Ishikawa (cell line): Measurements from ENCODE around the gene HPRT1.

Experiments used
- EGR1 ChIP-seq: IDR thresholded peaks from 2 replicates; pipeline ENCODE4 v1.6.1; 2012
- EP300 ChIP-seq: IDR thresholded peaks from 2 replicates; pipeline ENCODE4 v1.6.1; 2012; ENCODE audit warnings: borderline replicate concordance
- FOXM1 ChIP-seq: IDR thresholded peaks from 2 replicates; pipeline ENCODE4 v1.6.1; 2012; ENCODE audit warnings: low read depth, borderline replicate concordance
- MAX ChIP-seq: IDR thresholded peaks from 2 replicates; pipeline ENCODE4 v1.6.1; 2012
- NFIC ChIP-seq: IDR thresholded peaks from 2 replicates; pipeline ENCODE4 v1.6.1; 2012
- RAD21 ChIP-seq: IDR thresholded peaks from 2 replicates; pipeline ENCODE4 v1.6.1; 2012; ENCODE audit warnings: low read depth
- TAF1 ChIP-seq: IDR thresholded peaks from 2 replicates; pipeline ENCODE4 v1.6.1; 2012; ENCODE audit warnings: low read depth, mild to moderate bottlenecking
- TCF12 ChIP-seq: IDR thresholded peaks from 2 replicates; pipeline ENCODE4 v1.6.1; 2012; ENCODE audit warnings: low read depth

- TF ChIP-seq TAF1 (no peak), EP300 (no peak), EGR1 (no peak), TCF12 (no peak), NFIC (no peak), RAD21 (peak; percentile 70), FOXM1 (no peak), MAX (no peak)
Measured at GRCh38 chrX:134520860-134521390, 61.0 kb downstream of the HPRT1 start.
